NCI-H446 (cell line): Measurements from ENCODE around the gene PELI1.

ENCODE experiments used
- DNase-seq, 2 experiments: peaks; one replicate each; lab custom pipeline; 2025; lab: John Stamatoyannopoulos, UW

The PELI1 gene

GRCh38 chr2:64153811-64154210 lies 9.6 kb upstream of the PELI1 start:
- no peak for DNase-seq

- DNase-seq: no peak
Observed at GRCh38 chr2:64151476-64151875, 7.3 kb upstream of the PELI1 start.

GRCh38 chr2:64145714-64146113 lies 1.5 kb upstream of the PELI1 start:
- no peak for DNase-seq

- DNase-seq: no peak
Observed at GRCh38 chr2:64145119-64145518, 899 bp upstream of the PELI1 start.

GRCh38 chr2:64143169-64144056 lies 807 bp downstream of the PELI1 start:
- peak in 1 of 2 experiments; percentile 48 for DNase-seq

GRCh38 chr2:64142741-64143168 lies 1.5 kb downstream of the PELI1 start:
- no peak for DNase-seq

GRCh38 chr2:64141674-64142405 lies 2.4 kb downstream of the PELI1 start:
- DNase-seq: no peak

- DNase-seq: no peak
Observed at GRCh38 chr2:64140665-64141200, 3.5 kb downstream of the PELI1 start.

- no peak for DNase-seq
Observed at GRCh38 chr2:64139956-64140355, 4.3 kb downstream of the PELI1 start.

- DNase-seq: no peak
Observed at GRCh38 chr2:64137996-64138395, 6.2 kb downstream of the PELI1 start.

- DNase-seq: no peak
Observed at GRCh38 chr2:64137567-64137966, 6.7 kb downstream of the PELI1 start.

- no peak for DNase-seq
Observed at GRCh38 chr2:64135421-64135820, 8.8 kb downstream of the PELI1 start.

GRCh38 chr2:64134813-64135212 lies 9.4 kb downstream of the PELI1 start:
- no peak for DNase-seq

- no peak for DNase-seq
Observed at GRCh38 chr2:64133828-64134227, 10.4 kb downstream of the PELI1 start.

- no peak for DNase-seq
Observed at GRCh38 chr2:64133354-64133753, 10.9 kb downstream of the PELI1 start.

- no peak for DNase-seq
Observed at GRCh38 chr2:64130333-64130732, 13.9 kb downstream of the PELI1 start.

GRCh38 chr2:64128943-64129391 lies 15.3 kb downstream of the PELI1 start:
- DNase-seq: no peak

GRCh38 chr2:64128406-64128805 lies 15.8 kb downstream of the PELI1 start:
- DNase-seq: no peak

- DNase-seq: no peak
Observed at GRCh38 chr2:64127119-64127518, 17.1 kb downstream of the PELI1 start.

- no peak for DNase-seq
Observed at GRCh38 chr2:64126601-64127000, 17.6 kb downstream of the PELI1 start.

- no peak for DNase-seq
Observed at GRCh38 chr2:64124571-64124970, 19.6 kb downstream of the PELI1 start.

GRCh38 chr2:64124168-64124567 lies 20.1 kb downstream of the PELI1 start:
- no peak for DNase-seq

GRCh38 chr2:64123740-64124139 lies 20.5 kb downstream of the PELI1 start:
- no peak for DNase-seq
